Measurements from ENCODE around the gene DLG2. TPM values are rescaled to one million over a fixed set of nuclear protein-coding genes. Genes with fewer than 3 reads are reported as not detected.
A peak's percentile ranks its signal among the peaks of the same experiment; 100 is the strongest.

DLG2 gene
- total RNA-seq, 4 donors from 2014 or later, result 6.5 to 14.6 (median 7.2) TPM

DNA sequence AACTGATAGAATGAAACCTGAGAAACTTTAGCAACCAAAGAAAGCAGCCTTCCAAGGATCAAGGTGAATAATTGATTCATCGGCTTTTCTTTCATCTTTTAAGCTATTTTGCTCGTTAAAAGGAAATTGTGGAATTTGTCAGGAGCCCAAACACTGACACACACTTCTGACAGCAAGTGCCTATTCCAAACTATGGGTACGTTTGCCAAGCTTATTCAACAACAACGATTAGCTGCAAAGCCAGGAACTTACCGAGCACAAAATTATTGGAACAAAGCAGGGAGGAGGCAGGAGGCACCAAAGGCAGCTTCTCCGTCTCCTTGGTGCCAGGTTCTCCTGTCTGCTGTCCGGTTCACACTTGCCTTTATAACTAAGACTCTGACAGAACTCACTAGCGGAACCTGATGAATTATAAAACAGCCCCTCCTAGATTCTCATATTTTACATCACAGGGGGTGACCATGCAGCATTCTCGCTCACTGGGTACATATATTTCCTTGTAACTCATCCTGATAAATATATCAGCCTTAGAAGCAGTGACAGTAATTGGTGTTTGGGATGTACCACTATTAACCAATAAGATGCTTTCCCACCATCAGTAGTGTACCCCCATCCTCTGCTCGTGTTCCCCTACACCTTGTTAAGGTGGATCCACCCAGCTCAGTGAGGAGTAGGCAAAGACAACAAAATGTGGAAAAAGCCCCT lies 1945.1 kb downstream of the DLG2 start:
- Histone ChIP-seq H3K9me3 (no peaks in the 10 kb centered on the region), H3K27me3 (no peaks in the 10 kb centered on the region), H3K4me1 (peaks cover 0 to 12% (median 0%) of the 10 kb centered on the region in 4 donors), H3K36me3 (no peaks in the 10 kb centered on the region), H3K4me3 (no peak overlapping the region), H3K27ac (no peak overlapping the region)
- no peak for TF ChIP-seq POLR2A (IDR thresholded peaks at IDR 0.05)
- TF ChIP-seq, protein P1, sequence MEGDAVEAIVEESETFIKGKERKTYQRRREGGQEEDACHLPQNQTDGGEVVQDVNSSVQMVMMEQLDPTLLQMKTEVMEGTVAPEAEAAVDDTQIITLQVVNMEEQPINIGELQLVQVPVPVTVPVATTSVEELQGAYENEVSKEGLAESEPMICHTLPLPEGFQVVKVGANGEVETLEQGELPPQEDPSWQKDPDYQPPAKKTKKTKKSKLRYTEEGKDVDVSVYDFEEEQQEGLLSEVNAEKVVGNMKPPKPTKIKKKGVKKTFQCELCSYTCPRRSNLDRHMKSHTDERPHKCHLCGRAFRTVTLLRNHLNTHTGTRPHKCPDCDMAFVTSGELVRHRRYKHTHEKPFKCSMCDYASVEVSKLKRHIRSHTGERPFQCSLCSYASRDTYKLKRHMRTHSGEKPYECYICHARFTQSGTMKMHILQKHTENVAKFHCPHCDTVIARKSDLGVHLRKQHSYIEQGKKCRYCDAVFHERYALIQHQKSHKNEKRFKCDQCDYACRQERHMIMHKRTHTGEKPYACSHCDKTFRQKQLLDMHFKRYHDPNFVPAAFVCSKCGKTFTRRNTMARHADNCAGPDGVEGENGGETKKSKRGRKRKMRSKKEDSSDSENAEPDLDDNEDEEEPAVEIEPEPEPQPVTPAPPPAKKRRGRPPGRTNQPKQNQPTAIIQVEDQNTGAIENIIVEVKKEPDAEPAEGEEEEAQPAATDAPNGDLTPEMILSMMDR (IDR thresholded peaks at IDR 0.05), result no peak
- no peak for TF ChIP-seq EP300 (IDR thresholded peaks at IDR 0.05)
- no peak for DNase-seq (ENCODE audit: low spot score in 2 of 2)
- WGBS, 2 donors, result 49 to 62% methylated on average over 10 of the region's 10 CpGs

DNA sequence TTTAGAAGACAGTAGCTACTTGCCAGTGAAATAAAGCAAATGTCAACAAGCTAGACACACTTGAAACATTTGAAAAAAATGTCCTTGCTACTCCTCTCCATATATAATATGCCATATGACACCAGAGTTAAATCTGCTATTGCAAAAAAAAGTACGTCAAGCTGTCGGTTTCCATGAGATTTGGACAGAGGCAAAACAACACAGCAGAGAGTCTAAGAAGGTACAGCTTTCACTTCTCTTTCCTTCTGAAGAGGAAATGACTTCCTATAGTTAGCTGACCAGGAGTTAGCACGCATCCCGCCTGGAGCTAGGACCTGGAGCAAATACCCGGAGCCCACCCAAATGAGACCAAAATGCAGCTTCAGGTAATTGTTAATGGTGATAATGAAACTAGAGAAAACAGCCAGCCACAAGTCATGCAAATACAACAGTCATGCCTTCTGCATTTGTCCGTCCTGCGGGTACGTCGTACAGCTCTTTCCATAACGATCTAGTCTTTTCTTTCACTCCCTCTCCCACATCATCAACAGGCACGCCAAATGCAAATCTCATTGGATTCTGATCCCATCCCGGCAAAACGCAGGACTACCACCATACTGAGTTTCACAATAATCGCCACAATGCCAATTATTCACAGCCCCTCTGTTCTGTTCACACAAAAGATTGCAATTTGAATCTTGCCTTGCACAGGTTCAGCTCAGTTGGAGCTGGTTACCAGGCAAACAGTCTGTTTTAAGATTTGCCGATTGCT lies 1945.9 kb downstream of the DLG2 start:
- peak overlapping the region in 1 of 4 donors; percentile 25 for H3K4me3 ChIP-seq
- 41 to 53% methylated on average over 15 of the region's 15 CpGs for WGBS, 2 donors
- TF ChIP-seq POLR2A (IDR thresholded peaks at IDR 0.05) (no peak), EP300 (IDR thresholded peaks at IDR 0.05) (no peak)
- TF ChIP-seq, protein P1 (IDR thresholded peaks at IDR 0.05), result no peak

DNA sequence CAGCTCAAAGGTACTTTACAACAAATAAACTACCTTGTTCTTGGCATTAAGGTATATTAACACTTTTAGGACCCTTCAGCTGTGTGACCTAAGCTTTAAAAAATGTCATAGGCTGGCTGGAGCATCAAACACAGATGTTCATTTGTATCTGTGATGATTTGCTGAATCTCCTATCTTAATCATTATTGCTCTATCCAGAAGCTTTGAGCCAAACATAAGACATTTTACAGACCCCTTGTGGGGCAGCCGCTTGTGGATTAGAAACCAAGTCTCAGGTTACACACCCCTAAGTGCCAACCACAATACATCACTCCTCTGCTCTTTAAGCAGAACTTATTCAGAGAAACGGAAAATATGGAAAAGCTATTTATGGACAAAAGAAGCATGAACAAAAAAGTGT lies 1946.8 kb downstream of the DLG2 start:
- Histone ChIP-seq H3K27ac (no peak overlapping the region), H3K27me3 (no peaks in the 10 kb centered on the region), H3K9me3 (no peaks in the 10 kb centered on the region), H3K36me3 (no peaks in the 10 kb centered on the region), H3K4me3 (no peak overlapping the region), H3K4me1 (peaks cover 0 to 12% (median 0%) of the 10 kb centered on the region in 4 donors)
- no peak for DNase-seq (ENCODE audit: low spot score in 2 of 2)
- no peak for TF ChIP-seq EP300 (IDR thresholded peaks at IDR 0.05)
- TF ChIP-seq, protein P1 (IDR thresholded peaks at IDR 0.05), result no peak
- no peak for TF ChIP-seq POLR2A (IDR thresholded peaks at IDR 0.05)
- WGBS, 2 donors, result 22 to 27% methylated on average over 2 of the region's 2 CpGs

More for the DNA sequence above, 1945.9 kb downstream of the DLG2 start:
- H3K27me3 ChIP-seq, result no peaks in the 10 kb centered on the region
- H3K27ac ChIP-seq, result no peak overlapping the region
- H3K36me3 ChIP-seq, result no peaks in the 10 kb centered on the region
- H3K9me3 ChIP-seq, result no peaks in the 10 kb centered on the region
- H3K4me1 ChIP-seq, result peaks cover 0 to 12% (median 0%) of the 10 kb centered on the region in 4 donors
- DNase-seq (ENCODE audit: low spot score in 2 of 2), result no peak

DNA sequence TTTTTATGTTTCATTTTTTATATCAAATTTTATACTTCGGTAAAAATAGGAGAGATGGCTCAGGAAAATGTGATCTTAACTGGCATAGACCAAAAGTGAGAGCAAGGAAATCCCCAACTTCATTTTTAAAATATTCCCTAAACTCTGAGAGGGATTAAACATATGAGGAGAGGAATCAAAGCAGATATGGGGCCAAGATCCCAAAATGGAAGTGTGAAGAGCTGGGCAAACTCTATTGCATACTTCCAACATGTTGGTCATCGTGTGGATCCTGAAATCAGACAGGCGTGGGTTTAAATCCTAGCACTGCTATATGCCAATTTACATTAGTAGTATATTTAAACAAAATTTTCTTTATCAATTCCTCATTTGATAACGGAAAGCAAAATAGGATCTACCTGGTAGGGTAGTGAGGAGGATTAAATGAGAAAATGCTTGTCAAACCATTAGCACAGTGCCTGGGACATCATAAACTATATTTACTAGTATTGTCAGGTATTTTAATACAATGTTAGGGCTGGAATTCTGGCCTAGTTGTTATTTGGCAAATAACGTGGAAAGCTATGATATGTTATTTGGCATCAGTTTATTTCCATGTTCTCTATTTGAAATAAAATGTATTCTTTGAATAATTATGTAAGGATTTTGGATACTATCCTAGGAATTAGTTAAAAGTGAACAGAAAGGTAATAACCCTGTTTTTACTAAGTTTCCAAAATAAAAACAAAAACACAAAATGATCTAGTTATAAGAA lies 1948.1 kb downstream of the DLG2 start:
- DNase-seq (ENCODE audit: low spot score in 2 of 2), result no peak
- Histone ChIP-seq H3K27me3 (no peaks in the 10 kb centered on the region), H3K27ac (no peak overlapping the region), H3K36me3 (no peaks in the 10 kb centered on the region), H3K4me1 (peaks cover 0 to 12% (median 0%) of the 10 kb centered on the region in 4 donors), H3K4me3 (no peak overlapping the region), H3K9me3 (no peaks in the 10 kb centered on the region)
- WGBS, 2 donors, result 89 to 92% methylated on average over 5 of the region's 5 CpGs
- TF ChIP-seq, protein P1 (IDR thresholded peaks at IDR 0.05), result no peak
- no peak for TF ChIP-seq POLR2A (IDR thresholded peaks at IDR 0.05)

Data from tibial nerve (tissue), 4 donors.